Common myeloid progenitor, CD34-positive (primary cell): ENCODE data around the gene BORCS5.

Experiments used
- CTCF ChIA-PET: fragments of 350-600 bp; sonication (Branson Sonifier 250); formaldehyde crosslinking; loops from one replicate; lab custom pipeline; 2021; ENCODE audit warnings: antibody characterized with exemption; lab: Charles Lee
- POLR2A ChIA-PET: fragments of 350-600 bp; sonication (Branson Sonifier 250); formaldehyde crosslinking; loops from one replicate; lab custom pipeline; 2021; ENCODE audit warnings: antibody characterized with exemption; lab: Charles Lee
- DNase-seq, 3 donors: peaks; one replicate each; pipeline versions ENCODE4 v3.0.0 to v3.0.0-alpha.2; 2013
- H3K27ac ChIP-seq, 2 experiments: 1 replicate in 1 of 2; 2 replicates in 1 of 2; pipeline ENCODE4 v1.7.0; 2013; ENCODE audit warnings: inconsistent platforms in 2 of 2, low read length in 2 of 2, mild to moderate bottlenecking in 2 of 2, low read depth in 1 of 2, moderate library complexity in 1 of 2; ENCODE audit not compliant: severe bottlenecking in 2 of 2, insufficient read depth in 1 of 2, poor library complexity in 1 of 2
- H3K27me3 ChIP-seq, 5 experiments: replicated peaks in 2 of 5; 1 replicate in 3 of 5; 2 replicates in 2 of 5; pipeline versions ENCODE4 v1.6.1 to v1.7.0; 2013; ENCODE audit warnings: low read length in 4 of 5, mild to moderate bottlenecking in 2 of 5, moderate library complexity in 2 of 5, inconsistent platforms in 1 of 5; ENCODE audit not compliant: insufficient read depth in 5 of 5, control insufficient read depth in 4 of 5
- H3K36me3 ChIP-seq, 4 experiments: 1 replicate in 2 of 4; 2 replicates in 2 of 4; pipeline versions ENCODE4 v1.6.1 to v1.7.0; 2013; ENCODE audit warnings: low read length in 3 of 4, control low read depth in 1 of 4, mild to moderate bottlenecking in 1 of 4; ENCODE audit not compliant: control insufficient read depth in 4 of 4, insufficient read depth in 4 of 4
- H3K4me1 ChIP-seq, 4 experiments: 1 replicate in 3 of 4; 2 replicates in 1 of 4; pipeline versions ENCODE4 v1.6.1 to v1.7.1; 2013; ENCODE audit warnings: low read length in 3 of 4, mild to moderate bottlenecking in 3 of 4, control low read depth in 1 of 4, inconsistent platforms in 1 of 4, moderate library complexity in 1 of 4; ENCODE audit not compliant: control insufficient read depth in 4 of 4, insufficient read depth in 4 of 4; ENCODE audit errors: control extremely low read depth in 1 of 4
- H3K4me3 ChIP-seq, 7 experiments: 1 replicate in 4 of 7; 2 replicates in 3 of 7; pipeline versions ENCODE4 v1.5.1 to v1.7.0; 2013; ENCODE audit warnings: mild to moderate bottlenecking in 7 of 7, low read length in 6 of 7, moderate library complexity in 6 of 7, inconsistent platforms in 2 of 7, low read depth in 2 of 7, control low read depth in 1 of 7; ENCODE audit not compliant: insufficient read depth in 4 of 7, control insufficient read depth in 1 of 7; ENCODE audit errors: extremely low read depth in 1 of 7
- H3K9me3 ChIP-seq, 5 experiments: 1 replicate in 4 of 5; 2 replicates in 1 of 5; pipeline versions ENCODE4 v1.6.1 to v1.7.1; 2013; ENCODE audit warnings: low read length in 4 of 5, mild to moderate bottlenecking in 2 of 5, inconsistent platforms in 1 of 5, low read depth in 1 of 5, moderate library complexity in 1 of 5; ENCODE audit not compliant: control insufficient read depth in 4 of 5, insufficient read depth in 2 of 5; ENCODE audit errors: control extremely low read depth in 1 of 5
- WGBS: methylation state at CpG from one replicate; pipeline ENCODE4 v1.1.5; 2013; ENCODE audit not compliant: insufficient coverage; 5-methylcytosine and 5-hydroxymethylcytosine counted together

The BORCS5 gene

DNA sequence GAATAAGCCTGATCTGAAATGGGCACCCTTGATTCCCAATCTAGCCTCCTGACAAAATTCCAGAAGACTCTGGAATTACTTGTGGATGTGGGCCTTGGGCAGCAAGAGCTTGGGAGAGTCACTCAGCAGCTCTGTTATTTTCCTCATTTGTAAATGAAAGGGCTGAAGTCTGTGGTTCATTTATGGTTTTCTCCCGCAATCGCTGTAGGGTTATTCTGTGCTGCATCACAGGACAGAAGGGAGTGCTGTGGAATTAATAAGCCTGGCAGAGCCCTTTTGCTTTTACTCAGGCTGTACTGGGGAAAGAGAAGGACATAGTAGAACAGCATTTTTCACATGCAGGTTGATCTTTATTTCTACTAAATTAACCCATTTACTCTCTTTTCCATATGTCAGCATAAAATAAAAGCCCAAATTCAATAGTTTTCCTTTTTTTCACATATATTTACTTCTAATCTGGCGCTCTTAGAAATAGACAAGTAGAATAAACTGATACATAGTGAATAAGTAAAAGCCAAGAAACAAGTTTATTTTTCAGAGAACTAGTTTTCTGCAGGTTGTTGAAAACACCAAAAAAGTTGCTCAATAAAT, 156.6 kb downstream of the BORCS5 start:
- ChIA-PET CTCF (no interaction called here), POLR2A (interaction anchor here (1.4 kb wide), 1 partner anchor 10 kb away, joined by 4 read pairs; no protein-coding TSS in a partner anchor)
- Histone ChIP-seq H3K27ac (no peak overlapping the region), H3K27me3 (no peaks in the 10 kb centered on the region), H3K36me3 (no peaks in the 10 kb centered on the region), H3K9me3 (no peaks in the 10 kb centered on the region), H3K4me1 (no peaks in the 10 kb centered on the region), H3K4me3 (no peak overlapping the region)
- no CpG with 5 or more reads among the region's 3 CpGs for WGBS
- no peak for DNase-seq

DNA sequence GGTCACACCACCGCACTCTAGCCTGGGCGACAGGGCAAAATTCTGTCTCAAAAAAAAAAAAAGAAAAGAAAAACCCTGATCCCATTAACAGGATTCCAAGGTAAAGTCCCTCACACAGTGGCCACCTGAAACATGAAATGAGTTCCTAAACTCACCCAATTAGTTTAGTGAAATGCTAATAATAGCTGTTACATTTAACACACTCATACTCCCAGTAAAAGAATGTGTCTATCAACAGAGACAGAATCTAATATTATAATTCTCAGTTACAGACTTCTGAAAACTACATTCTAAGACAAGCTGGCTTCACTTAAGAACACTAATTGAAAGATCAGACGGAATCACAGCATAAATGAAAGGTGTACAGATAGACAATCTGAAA, 161.6 kb downstream of the BORCS5 start:
- DNase-seq: no peak
- no peaks in the 10 kb centered on the region for H3K9me3 ChIP-seq
- CTCF ChIA-PET: no interaction called here
- no peaks in the 10 kb centered on the region for H3K27me3 ChIP-seq
- H3K4me3 ChIP-seq: no peak overlapping the region
- no peaks in the 10 kb centered on the region for H3K4me1 ChIP-seq
- no peaks in the 10 kb centered on the region for H3K36me3 ChIP-seq
- POLR2A ChIA-PET: interaction anchor here (0.6 kb wide), 1 partner anchor 1906 kb away, joined by 4 read pairs; no protein-coding TSS in a partner anchor
- H3K27ac ChIP-seq: no peak overlapping the region
- 100% methylated on average over 2 of the region's 3 CpGs for WGBS

DNA sequence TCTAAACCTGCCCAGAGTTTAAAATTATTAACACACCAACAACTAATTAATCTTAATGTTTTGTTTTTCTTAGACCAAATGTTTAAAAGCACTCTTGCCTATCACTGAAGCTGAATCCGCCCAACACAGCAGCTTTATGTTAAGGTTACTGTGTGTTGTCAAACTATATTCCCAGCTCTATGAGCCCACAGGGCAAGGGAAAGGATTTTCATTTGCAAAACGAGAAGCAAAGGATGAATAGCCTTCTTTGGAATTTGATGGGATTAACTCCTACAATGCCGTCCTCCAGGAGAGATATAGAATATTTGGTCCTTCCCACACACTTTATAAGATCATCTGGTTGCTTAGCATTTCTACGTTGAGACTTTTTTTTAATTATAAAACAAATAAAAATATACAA, 162.0 kb downstream of the BORCS5 start:
- Histone ChIP-seq H3K4me1 (no peaks in the 10 kb centered on the region), H3K9me3 (no peaks in the 10 kb centered on the region), H3K36me3 (no peaks in the 10 kb centered on the region), H3K4me3 (no peak overlapping the region), H3K27me3 (no peaks in the 10 kb centered on the region), H3K27ac (no peak overlapping the region)
- CTCF ChIA-PET: no interaction called here
- no peak for DNase-seq
- POLR2A ChIA-PET: no interaction called here
- no CpG with 5 or more reads among the region's 4 CpGs for WGBS
